Astrocyte (in vitro differentiated cells and primary cell): ENCODE data around the gene LIME1.

Experiments used
- EZH2 ChIP-seq: IDR thresholded peaks from 2 replicates; pipeline ENCODE4 v1.6.1; 2012; ENCODE audit warnings: mild to moderate bottlenecking, low read length, inconsistent platforms; ENCODE audit not compliant: insufficient read depth
- TF ChIP-seq, protein P1 (sequence below): IDR thresholded peaks from 2 replicates; pipeline ENCODE4 v1.5.1; 2011; ENCODE audit warnings: low read depth, mild to moderate bottlenecking, inconsistent platforms, low read length, moderate library complexity; ENCODE audit not compliant: insufficient read depth

DNA sequence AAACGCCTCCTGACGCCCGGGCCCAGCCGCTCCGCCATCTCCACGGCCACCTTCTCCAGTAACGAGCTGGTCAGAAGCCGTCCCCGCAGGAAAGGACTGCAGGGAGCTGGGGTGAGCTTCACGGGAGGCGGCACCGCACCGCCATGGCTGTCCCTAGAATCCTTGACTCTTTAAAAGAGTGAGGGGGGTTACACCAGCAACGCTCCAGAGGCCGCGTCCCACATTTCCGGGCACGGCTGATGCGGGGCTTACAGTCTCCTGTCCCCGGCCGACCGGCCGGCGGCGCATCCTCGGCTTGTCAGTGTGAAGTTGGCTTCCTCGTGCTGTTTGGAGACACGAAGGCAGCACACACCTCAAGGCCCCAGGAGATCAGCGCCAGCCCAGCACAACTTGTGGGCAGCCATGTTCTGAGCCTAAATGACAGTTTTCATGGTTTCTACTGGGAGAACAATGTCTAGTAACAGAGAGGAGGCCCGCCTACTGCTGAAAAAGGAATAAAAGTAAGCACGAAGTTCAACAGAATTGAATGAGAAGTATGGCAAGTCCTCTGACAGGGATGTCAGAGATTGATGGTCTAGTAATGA, 33.5 kb downstream of the LIME1 start:
- TF ChIP-seq, protein P1, sequence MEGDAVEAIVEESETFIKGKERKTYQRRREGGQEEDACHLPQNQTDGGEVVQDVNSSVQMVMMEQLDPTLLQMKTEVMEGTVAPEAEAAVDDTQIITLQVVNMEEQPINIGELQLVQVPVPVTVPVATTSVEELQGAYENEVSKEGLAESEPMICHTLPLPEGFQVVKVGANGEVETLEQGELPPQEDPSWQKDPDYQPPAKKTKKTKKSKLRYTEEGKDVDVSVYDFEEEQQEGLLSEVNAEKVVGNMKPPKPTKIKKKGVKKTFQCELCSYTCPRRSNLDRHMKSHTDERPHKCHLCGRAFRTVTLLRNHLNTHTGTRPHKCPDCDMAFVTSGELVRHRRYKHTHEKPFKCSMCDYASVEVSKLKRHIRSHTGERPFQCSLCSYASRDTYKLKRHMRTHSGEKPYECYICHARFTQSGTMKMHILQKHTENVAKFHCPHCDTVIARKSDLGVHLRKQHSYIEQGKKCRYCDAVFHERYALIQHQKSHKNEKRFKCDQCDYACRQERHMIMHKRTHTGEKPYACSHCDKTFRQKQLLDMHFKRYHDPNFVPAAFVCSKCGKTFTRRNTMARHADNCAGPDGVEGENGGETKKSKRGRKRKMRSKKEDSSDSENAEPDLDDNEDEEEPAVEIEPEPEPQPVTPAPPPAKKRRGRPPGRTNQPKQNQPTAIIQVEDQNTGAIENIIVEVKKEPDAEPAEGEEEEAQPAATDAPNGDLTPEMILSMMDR, result no peak
- TF ChIP-seq EZH2, result no peak
